Upper lobe of left lung (tissue), 6 donors: ENCODE results near the gene OSBPL5. TPM values are rescaled to one million over a fixed set of nuclear protein-coding genes. Genes with fewer than 3 reads are reported as not detected.

Source experiments
- ATAC-seq, 2 donors: fragments of 200-7000 bp; cut with Tn5 transposase; one replicate each; pipeline ENCODE4 v1.9.1; 2022; ENCODE audit warnings: mild to moderate bottlenecking in 2 of 2, moderate library complexity in 2 of 2; ENCODE audit not compliant: low FRiP score in 2 of 2
- DNase-seq, 2 donors: peaks; one replicate each; pipeline ENCODE4 v3.0.0-alpha.2; 2019 to 2020
- H3K27ac ChIP-seq, 4 donors: fragments of 200-600 bp; sonication (generic); one replicate each; pipeline ENCODE4 v1.5.1; 2016 to 2019
- H3K27me3 ChIP-seq, 4 donors: fragments of 200-600 bp; sonication (generic); one replicate each; pipeline ENCODE4 v1.5.1; 2017 to 2019
- H3K36me3 ChIP-seq, 4 donors: fragments of 200-600 bp; sonication (generic); one replicate each; pipeline ENCODE4 v1.5.1; 2016 to 2019
- H3K4me1 ChIP-seq, 4 donors: fragments of 200-600 bp; sonication (generic); one replicate each; pipeline ENCODE4 v1.5.1; 2018 to 2019
- H3K4me3 ChIP-seq, 4 donors: fragments of 200-600 bp; sonication (generic); one replicate each; pipeline ENCODE4 v1.5.1; 2017 to 2019; ENCODE audit warnings: mild to moderate bottlenecking in 2 of 4, moderate library complexity in 1 of 4
- H3K9me3 ChIP-seq, 4 donors: fragments of 200-600 bp; sonication (generic); one replicate each; pipeline ENCODE4 v1.5.1; 2018 to 2019
- EP300 ChIP-seq, 4 donors: sonication (generic); formaldehyde crosslinking; IDR thresholded peaks; one replicate each; pipeline ENCODE4 v1.5.1; 2017; ENCODE audit warnings: antibody characterized with exemption in 4 of 4, control low read depth in 2 of 4
- POLR2A ChIP-seq, 4 donors: fragments of 450-650 bp; IDR thresholded peaks; one replicate each; pipeline ENCODE4 v1.5.1; 2016 to 2017; ENCODE audit warnings: antibody characterized with exemption in 4 of 4, mild to moderate bottlenecking in 2 of 4
- POLR2AphosphoS5 ChIP-seq, 2 donors: sonication (generic); formaldehyde crosslinking; IDR thresholded peaks; one replicate each; pipeline ENCODE4 v1.5.1; 2017; ENCODE audit warnings: antibody characterized with exemption in 2 of 2
- WGBS, 2 donors: methylation state at CpG; one replicate each; pipeline ENCODE4 v1.1.5; 2017 to 2018; 5-methylcytosine and 5-hydroxymethylcytosine counted together
- total RNA-seq, 6 donors: library from RNA; depleted of rRNA in 4 of 6; stranded (reverse); fragments of >200 nt in 4 of 6; gene quantifications; one replicate each; pipeline versions ENCODE4 v1.1.0 to v1.2.1, GENCODE V29; 2016 to 2021
- TF ChIP-seq, protein P1 (sequence below), 6 experiments: fragments of 450-650 bp in 4 of 6; fragments of 200-600 bp in 2 of 6; sonication (generic) in 2 of 6; IDR thresholded peaks; one replicate each; pipeline ENCODE4 v1.5.1; 2016 to 2019; ENCODE audit warnings: antibody characterized with exemption in 6 of 6
- donor health status: DM: no; HTN: no; CAD: no; lungs with moderate emphysema.
- donor health status: DM: no; HTN: yes; CAD: no; lungs with severe emphysema.

Gene OSBPL5
- total RNA-seq, 6 donors from 2014 or later = 23.4 to 66.9 (median 48.3) TPM

DNA sequence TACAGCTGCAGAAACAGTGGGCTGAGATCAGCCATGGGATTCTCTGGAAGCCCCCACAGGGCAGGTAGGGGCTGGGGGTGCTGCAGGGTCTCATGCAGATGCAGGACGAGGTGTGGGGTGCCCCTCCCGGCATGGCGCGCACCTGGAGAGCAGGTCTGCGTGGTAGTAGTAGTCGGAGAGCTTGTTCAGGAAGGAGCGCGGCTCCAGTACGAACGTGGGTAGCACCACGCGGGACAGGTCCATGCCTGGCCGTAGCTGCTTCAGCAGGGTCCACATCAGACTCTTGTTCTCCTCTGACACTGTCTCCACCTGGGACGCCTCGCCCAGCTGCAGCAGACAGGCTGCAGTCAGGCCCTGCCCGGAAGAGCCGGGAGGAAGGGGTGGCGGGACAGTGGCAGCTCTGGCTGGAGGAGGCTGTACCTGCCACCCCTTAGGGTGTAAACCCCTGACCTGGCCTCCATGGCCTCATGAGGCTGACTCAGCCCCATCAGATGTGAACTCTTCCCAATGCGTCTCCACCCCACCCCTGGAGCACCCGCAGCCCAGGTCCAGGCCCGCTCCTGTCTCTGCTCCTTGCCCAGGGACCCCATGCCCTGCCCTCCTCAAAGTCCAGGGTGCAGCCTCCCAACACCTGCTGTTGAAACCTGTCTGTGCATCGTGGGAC lies 60.9 kb downstream of the OSBPL5 start:
- H3K36me3 ChIP-seq = peaks cover 0 to 72% (median 25%) of the 10 kb centered on the region in 4 donors
- DNase-seq (peak; percentile 17 to 65), ATAC-seq (no peak)
- WGBS, 2 donors = 90 to 95% methylated on average over 15 to 22 of the region's 22 CpGs
- TF ChIP-seq POLR2A (IDR thresholded peaks at IDR 0.05) (no peak), EP300 (IDR thresholded peaks at IDR 0.05) (no peak), POLR2AphosphoS5 (IDR thresholded peaks at IDR 0.05) (no peak)
- TF ChIP-seq, protein P1, sequence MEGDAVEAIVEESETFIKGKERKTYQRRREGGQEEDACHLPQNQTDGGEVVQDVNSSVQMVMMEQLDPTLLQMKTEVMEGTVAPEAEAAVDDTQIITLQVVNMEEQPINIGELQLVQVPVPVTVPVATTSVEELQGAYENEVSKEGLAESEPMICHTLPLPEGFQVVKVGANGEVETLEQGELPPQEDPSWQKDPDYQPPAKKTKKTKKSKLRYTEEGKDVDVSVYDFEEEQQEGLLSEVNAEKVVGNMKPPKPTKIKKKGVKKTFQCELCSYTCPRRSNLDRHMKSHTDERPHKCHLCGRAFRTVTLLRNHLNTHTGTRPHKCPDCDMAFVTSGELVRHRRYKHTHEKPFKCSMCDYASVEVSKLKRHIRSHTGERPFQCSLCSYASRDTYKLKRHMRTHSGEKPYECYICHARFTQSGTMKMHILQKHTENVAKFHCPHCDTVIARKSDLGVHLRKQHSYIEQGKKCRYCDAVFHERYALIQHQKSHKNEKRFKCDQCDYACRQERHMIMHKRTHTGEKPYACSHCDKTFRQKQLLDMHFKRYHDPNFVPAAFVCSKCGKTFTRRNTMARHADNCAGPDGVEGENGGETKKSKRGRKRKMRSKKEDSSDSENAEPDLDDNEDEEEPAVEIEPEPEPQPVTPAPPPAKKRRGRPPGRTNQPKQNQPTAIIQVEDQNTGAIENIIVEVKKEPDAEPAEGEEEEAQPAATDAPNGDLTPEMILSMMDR (IDR thresholded peaks at IDR 0.05) = no peak
- H3K27me3 ChIP-seq = no peaks in the 10 kb centered on the region
- no peak overlapping the region for H3K4me3 ChIP-seq
- no peak overlapping the region for H3K27ac ChIP-seq
- peaks cover 0 to 9% (median under 1%) of the 10 kb centered on the region in 4 donors for H3K4me1 ChIP-seq
- H3K9me3 ChIP-seq = no peaks in the 10 kb centered on the region

- no peak for ATAC-seq
- Histone ChIP-seq H3K9me3 (no peaks in the 10 kb centered on the region), H3K27ac (no peak overlapping the region), H3K36me3 (peaks cover 0 to 69% (median 24%) of the 10 kb centered on the region in 4 donors), H3K27me3 (no peaks in the 10 kb centered on the region), H3K4me3 (no peak overlapping the region), H3K4me1 (peaks cover 4 to 13% (median 5%) of the 10 kb centered on the region in 4 donors)
- WGBS, 2 donors = 94% methylated on average over 8 to 10 of the region's 11 CpGs
- TF ChIP-seq, protein P1 (IDR thresholded peaks at IDR 0.05) = no peak
- no peak for TF ChIP-seq EP300 (IDR thresholded peaks at IDR 0.05)
- TF ChIP-seq POLR2AphosphoS5 (IDR thresholded peaks at IDR 0.05) = no peak
- no peak for TF ChIP-seq POLR2A (IDR thresholded peaks at IDR 0.05)
- DNase-seq = peak; percentile 20 to 70
These were observed 62.0 kb downstream of the OSBPL5 start for GRCh38 chr11:3103076-3103475.

- H3K4me1 ChIP-seq = peaks cover 4 to 13% (median 5%) of the 10 kb centered on the region in 4 donors
- peaks cover 0 to 65% (median 21%) of the 10 kb centered on the region in 4 donors for H3K36me3 ChIP-seq
- 91 to 94% methylated on average over 5 of the region's 5 CpGs for WGBS, 2 donors
- TF ChIP-seq EP300 (IDR thresholded peaks at IDR 0.05) (no peak), POLR2A (IDR thresholded peaks at IDR 0.05) (no peak), POLR2AphosphoS5 (IDR thresholded peaks at IDR 0.05) (no peak)
- TF ChIP-seq, protein P1 (IDR thresholded peaks at IDR 0.05) = no peak
- no peak for DNase-seq
- no peaks in the 10 kb centered on the region for H3K27me3 ChIP-seq
- no peak overlapping the region for H3K4me3 ChIP-seq
- ATAC-seq = no peak
- H3K9me3 ChIP-seq = no peaks in the 10 kb centered on the region
- no peak overlapping the region for H3K27ac ChIP-seq
These were observed 62.5 kb downstream of the OSBPL5 start for GRCh38 chr11:3102641-3102921.

GRCh38 chr11:3101921-3102640 lies 63.0 kb downstream of the OSBPL5 start:
- TF ChIP-seq POLR2AphosphoS5 (IDR thresholded peaks at IDR 0.05) = no peak
- Histone ChIP-seq H3K4me3 (no peak overlapping the region), H3K27me3 (no peaks in the 10 kb centered on the region), H3K36me3 (peaks cover 0 to 65% (median 17%) of the 10 kb centered on the region in 4 donors), H3K9me3 (no peaks in the 10 kb centered on the region), H3K4me1 (peaks cover 4 to 13% (median 5%) of the 10 kb centered on the region in 4 donors), H3K27ac (peak overlapping the region in 2 of 4 donors; percentile 11 to 27)
- WGBS, 2 donors = 92% methylated on average over 2 to 12 of the region's 20 CpGs
- ATAC-seq (no peak), DNase-seq (peak in 1 of 2 donors; percentile 57)

- no peak for DNase-seq
- WGBS, 2 donors = 71 to 78% methylated on average over 3 of the region's 3 CpGs
- H3K27ac ChIP-seq = peak overlapping the region in 2 of 4 donors; percentile 26 to 51
- H3K4me1 ChIP-seq = peaks cover 18 to 22% (median 19%) of the 10 kb centered on the region in 4 donors
- peaks cover 0 to 54% (median 10%) of the 10 kb centered on the region in 4 donors for H3K36me3 ChIP-seq
- no peaks in the 10 kb centered on the region for H3K27me3 ChIP-seq
- no peak for TF ChIP-seq POLR2AphosphoS5 (IDR thresholded peaks at IDR 0.05)
- TF ChIP-seq, protein P1 (IDR thresholded peaks at IDR 0.05) = no peak
- TF ChIP-seq EP300 (IDR thresholded peaks at IDR 0.05) = no peak
- no peak for TF ChIP-seq POLR2A (IDR thresholded peaks at IDR 0.05)
- no peak overlapping the region for H3K4me3 ChIP-seq
- no peak for ATAC-seq
- H3K9me3 ChIP-seq = no peaks in the 10 kb centered on the region
These were observed 65.9 kb downstream of the OSBPL5 start for GRCh38 chr11:3099178-3099577.
